ENCODE results near the gene UBE2I.

Gene UBE2I

GRCh38 chr16:1344499-1344898 is 35.1 kb downstream of the UBE2I start:
- DNase-seq, result no peak

- no peak for DNase-seq
Observed at GRCh38 chr16:1345087-1345486, 35.7 kb downstream of the UBE2I start.

GRCh38 chr16:1345651-1346421 is 36.4 kb downstream of the UBE2I start:
- DNase-seq, result no peak

GRCh38 chr16:1346422-1347285 is 37.2 kb downstream of the UBE2I start:
- peak; percentile 49 for DNase-seq

- DNase-seq, result no peak
Observed at GRCh38 chr16:1347286-1347855, 37.9 kb downstream of the UBE2I start.

GRCh38 chr16:1347962-1348361 is 38.5 kb downstream of the UBE2I start:
- no peak for DNase-seq

- no peak for DNase-seq
Observed at GRCh38 chr16:1348441-1348840, 39.0 kb downstream of the UBE2I start.

- DNase-seq, result no peak
Observed at GRCh38 chr16:1348926-1349325, 39.5 kb downstream of the UBE2I start.

- no peak for DNase-seq
Observed at GRCh38 chr16:1349351-1349750, 39.9 kb downstream of the UBE2I start.

GRCh38 chr16:1349951-1350350 is 40.5 kb downstream of the UBE2I start:
- DNase-seq, result no peak

GRCh38 chr16:1350691-1351090 is 41.3 kb downstream of the UBE2I start:
- no peak for DNase-seq

GRCh38 chr16:1351215-1351581 is 41.8 kb downstream of the UBE2I start:
- DNase-seq, result no peak

GRCh38 chr16:1351582-1352362 is 42.3 kb downstream of the UBE2I start, which contains the start of the genes GNPTG and TSR3:
GNPTG (plus strand) TSS chr16:1351931; CDS start chr16:1351966, 35 bp downstream.
TSR3 (minus strand) TSS chr16:1351878; CDS start chr16:1351804, 74 bp downstream.
- DNase-seq, result peak; percentile 96

- no peak for DNase-seq
Observed at GRCh38 chr16:1354815-1355540, 45.5 kb downstream of the UBE2I start.

- DNase-seq, result no peak
Observed at GRCh38 chr16:1355591-1355990, 46.2 kb downstream of the UBE2I start.

- DNase-seq, result no peak
Observed at GRCh38 chr16:1356061-1356900, 46.8 kb downstream of the UBE2I start.

GRCh38 chr16:1357906-1358566 is 48.6 kb downstream of the UBE2I start:
- DNase-seq, result no peak

- DNase-seq, result no peak
Observed at GRCh38 chr16:1361685-1362360, 52.4 kb downstream of the UBE2I start.

- DNase-seq, result no peak
Observed at GRCh38 chr16:1362807-1363206, 53.4 kb downstream of the UBE2I start.

- DNase-seq, result peak; percentile 69
Observed at GRCh38 chr16:1363501-1364041, 54.1 kb downstream of the UBE2I start.
